Measurements from ENCODE around the gene LRRC75B. TPM values are rescaled to one million over a fixed set of nuclear protein-coding genes. Genes with fewer than 3 reads are reported as not detected.
"Not testable (repeated sequence)": the region's sequence is repeated elsewhere in the genome, so short reads cannot be mapped to it uniquely, and the experiment has no call there.

Gene LRRC75B
- total RNA-seq, 1 experiment from 2014 or later: 4.1 TPM

- H3K27ac ChIP-seq (ENCODE audit: low read length); POLR2A ChIA-PET; CTCF ChIA-PET; DNase-seq (ENCODE audit: low read depth, low spot score); in situ Hi-C loops (cut with HindIII; ENCODE audit: low pct_unique_long_range_greater_than_20kb, low sequenced_read_pairs); H3K27me3 ChIP-seq (ENCODE audit: control insufficient read depth, insufficient read depth, low read length); intact Hi-C loops (cut with micrococcal nuclease; ENCODE audit: unreplicated experiment); H3K4me1 ChIP-seq (ENCODE audit: control insufficient read depth, insufficient read depth, low read length); H3K9me3 ChIP-seq (ENCODE audit: control insufficient read depth, insufficient read depth, low read depth, low read length); H3K36me3 ChIP-seq (ENCODE audit: control insufficient read depth, insufficient read depth, low read length); BruUV-seq (replicated peaks): not testable (repeated sequence)
- H3K4me3 ChIP-seq (ENCODE audit: low read depth in 2 of 2, low read length in 2 of 2): peak overlapping the region in 1 of 2 experiments; percentile 23; a peak in 1 of 4 replicates
- ATAC-seq: peak; percentile 78
These were observed 11.1 kb upstream of the LRRC75B start for GRCh38 chr22:24603770-24604629.

GRCh38 chr22:24602847-24603769, 10.2 kb upstream of the LRRC75B start, which contains the start of gene GGT1:
TSS of gene GGT1 (plus strand) at chr22:24603193. CDS start at chr22:24611082, 7,889 bp downstream.
- H3K27ac ChIP-seq (ENCODE audit: low read length); BruUV-seq (replicated peaks); H3K36me3 ChIP-seq (ENCODE audit: control insufficient read depth, insufficient read depth, low read length); in situ Hi-C loops (cut with HindIII; ENCODE audit: low pct_unique_long_range_greater_than_20kb, low sequenced_read_pairs); H3K27me3 ChIP-seq (ENCODE audit: control insufficient read depth, insufficient read depth, low read length); intact Hi-C loops (cut with micrococcal nuclease; ENCODE audit: unreplicated experiment); H3K4me1 ChIP-seq (ENCODE audit: control insufficient read depth, insufficient read depth, low read length); DNase-seq (ENCODE audit: low read depth, low spot score); CTCF ChIA-PET; H3K9me3 ChIP-seq (ENCODE audit: control insufficient read depth, insufficient read depth, low read depth, low read length); POLR2A ChIA-PET: not testable (repeated sequence)
- ATAC-seq: peak; percentile 4; the same call in 1 of the 2 replicates
- H3K4me3 ChIP-seq (ENCODE audit: low read depth in 2 of 2, low read length in 2 of 2): peak within 1 kb of the TSS in 1 of 2 experiments; percentile 23; a peak in 1 of 4 replicates

DNA sequence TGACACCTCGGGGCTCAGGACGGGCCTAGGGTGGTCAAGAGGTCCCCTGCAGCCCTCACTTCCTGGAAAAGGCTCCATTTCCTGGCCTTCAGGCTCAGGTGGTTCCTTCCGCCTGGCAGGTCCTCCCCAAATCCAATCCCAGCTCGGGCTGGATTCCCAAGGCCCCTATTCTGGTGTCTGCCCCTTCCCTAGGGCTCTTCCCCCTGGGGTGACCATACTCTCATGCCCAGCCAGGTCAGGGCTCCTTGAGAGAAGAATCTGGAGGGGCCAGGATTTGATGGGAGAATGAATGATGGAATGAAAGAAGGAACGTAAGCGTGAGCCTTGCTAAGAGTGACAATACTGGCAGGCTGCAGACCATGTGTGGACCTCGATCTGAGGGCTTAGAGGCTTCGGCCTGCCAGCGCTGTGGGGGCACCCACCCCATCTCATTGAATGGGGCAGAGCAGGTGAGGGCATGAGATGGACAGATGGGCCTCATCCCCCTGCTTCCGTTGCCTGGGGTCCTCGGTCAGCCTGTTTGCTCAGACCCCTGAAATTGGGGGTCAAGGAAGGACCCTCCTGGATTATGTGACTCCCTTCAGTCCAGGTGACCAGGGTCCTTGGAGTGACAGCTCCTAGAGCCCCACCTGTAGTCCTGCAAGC, 9.4 kb upstream of the LRRC75B start:
- POLR2A ChIA-PET: not testable (repeated sequence)

GRCh38 chr22:24601217-24602104, 8.6 kb upstream of the LRRC75B start:
- Histone ChIP-seq H3K36me3 (ENCODE audit: control insufficient read depth, insufficient read depth, low read length) (no peaks in the 10 kb centered on the region), H3K4me3 (ENCODE audit: low read depth in 2 of 2, low read length in 2 of 2) (no peak overlapping the region), H3K27ac (ENCODE audit: low read length) (no peak overlapping the region), H3K4me1 (ENCODE audit: control insufficient read depth, insufficient read depth, low read length) (no peaks in the 10 kb centered on the region), H3K9me3 (ENCODE audit: control insufficient read depth, insufficient read depth, low read depth, low read length) (no peaks in the 10 kb centered on the region), H3K27me3 (ENCODE audit: control insufficient read depth, insufficient read depth, low read length) (no peaks in the 10 kb centered on the region)
- TF ChIP-seq SIN3A (IDR thresholded peaks at IDR 0.05; ENCODE audit: borderline replicate concordance, insufficient read depth, low read depth, low read length) (no peak), CTCF (IDR thresholded peaks at IDR 0.05) (no peak), POLR2AphosphoS5 (IDR thresholded peaks at IDR 0.05; ENCODE audit: low read depth, low read length) (no peak), TCF7L2 (IDR thresholded peaks at IDR 0.05; ENCODE audit: low read depth, low read length) (no peak)
- TF ChIP-seq, protein P1, sequence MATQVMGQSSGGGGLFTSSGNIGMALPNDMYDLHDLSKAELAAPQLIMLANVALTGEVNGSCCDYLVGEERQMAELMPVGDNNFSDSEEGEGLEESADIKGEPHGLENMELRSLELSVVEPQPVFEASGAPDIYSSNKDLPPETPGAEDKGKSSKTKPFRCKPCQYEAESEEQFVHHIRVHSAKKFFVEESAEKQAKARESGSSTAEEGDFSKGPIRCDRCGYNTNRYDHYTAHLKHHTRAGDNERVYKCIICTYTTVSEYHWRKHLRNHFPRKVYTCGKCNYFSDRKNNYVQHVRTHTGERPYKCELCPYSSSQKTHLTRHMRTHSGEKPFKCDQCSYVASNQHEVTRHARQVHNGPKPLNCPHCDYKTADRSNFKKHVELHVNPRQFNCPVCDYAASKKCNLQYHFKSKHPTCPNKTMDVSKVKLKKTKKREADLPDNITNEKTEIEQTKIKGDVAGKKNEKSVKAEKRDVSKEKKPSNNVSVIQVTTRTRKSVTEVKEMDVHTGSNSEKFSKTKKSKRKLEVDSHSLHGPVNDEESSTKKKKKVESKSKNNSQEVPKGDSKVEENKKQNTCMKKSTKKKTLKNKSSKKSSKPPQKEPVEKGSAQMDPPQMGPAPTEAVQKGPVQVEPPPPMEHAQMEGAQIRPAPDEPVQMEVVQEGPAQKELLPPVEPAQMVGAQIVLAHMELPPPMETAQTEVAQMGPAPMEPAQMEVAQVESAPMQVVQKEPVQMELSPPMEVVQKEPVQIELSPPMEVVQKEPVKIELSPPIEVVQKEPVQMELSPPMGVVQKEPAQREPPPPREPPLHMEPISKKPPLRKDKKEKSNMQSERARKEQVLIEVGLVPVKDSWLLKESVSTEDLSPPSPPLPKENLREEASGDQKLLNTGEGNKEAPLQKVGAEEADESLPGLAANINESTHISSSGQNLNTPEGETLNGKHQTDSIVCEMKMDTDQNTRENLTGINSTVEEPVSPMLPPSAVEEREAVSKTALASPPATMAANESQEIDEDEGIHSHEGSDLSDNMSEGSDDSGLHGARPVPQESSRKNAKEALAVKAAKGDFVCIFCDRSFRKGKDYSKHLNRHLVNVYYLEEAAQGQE (IDR thresholded peaks at IDR 0.05; ENCODE audit: insufficient read depth in 1 of 2, low read depth in 2 of 2, low read length in 1 of 2): no peak
- intact Hi-C loops (cut with micrococcal nuclease; ENCODE audit: unreplicated experiment): no loop called here
- no TSS peak for BruUV-seq (replicated peaks)
- CTCF ChIA-PET: no interaction called here
- POLR2A ChIA-PET: no interaction called here
- in situ Hi-C loops (cut with HindIII; ENCODE audit: low pct_unique_long_range_greater_than_20kb, low sequenced_read_pairs): no loop called here
- ATAC-seq (no peak), DNase-seq (ENCODE audit: low read depth, low spot score) (no peak)

More for the DNA sequence above, 9.4 kb upstream of the LRRC75B start:
- in situ Hi-C loops (cut with HindIII; ENCODE audit: low pct_unique_long_range_greater_than_20kb, low sequenced_read_pairs); H3K27me3 ChIP-seq (ENCODE audit: control insufficient read depth, insufficient read depth, low read length); CTCF ChIA-PET; H3K27ac ChIP-seq (ENCODE audit: low read length); H3K4me1 ChIP-seq (ENCODE audit: control insufficient read depth, insufficient read depth, low read length); DNase-seq (ENCODE audit: low read depth, low spot score); ATAC-seq; BruUV-seq (replicated peaks); H3K9me3 ChIP-seq (ENCODE audit: control insufficient read depth, insufficient read depth, low read depth, low read length); H3K4me3 ChIP-seq (ENCODE audit: low read depth in 2 of 2, low read length in 2 of 2); intact Hi-C loops (cut with micrococcal nuclease; ENCODE audit: unreplicated experiment); H3K36me3 ChIP-seq (ENCODE audit: control insufficient read depth, insufficient read depth, low read length): not testable (repeated sequence)

All from Panc1 (cell line).